Stimulated activated CD4-positive, alpha-beta T cell treated with anti-CD3 and anti-CD28 coated beads, Interleukin-1b, Interleukin-23, amount 100 ng/mL, for 4 hours (primary cell): ENCODE data around the gene TDRD15.
"Not testable (repeated sequence)": the region's sequence is repeated elsewhere in the genome, so short reads cannot be mapped to it uniquely, and the experiment has no call there.

Source experiments
- DNase-seq, 2 donors: peaks; one replicate each; pipeline ENCODE4 v3.0.0-alpha.2; 2020; ENCODE audit warnings: low read depth in 2 of 2

Gene TDRD15

GRCh38 chr2:21146638-21147037 lies 22.9 kb downstream of the TDRD15 start:
- DNase-seq: no peak

GRCh38 chr2:21148718-21149117 lies 24.9 kb downstream of the TDRD15 start:
- DNase-seq: no peak

- DNase-seq: not testable (repeated sequence)
Measured at GRCh38 chr2:21151234-21151633, 27.5 kb downstream of the TDRD15 start.

- DNase-seq: no peak
Measured at GRCh38 chr2:21155365-21156136, 31.8 kb downstream of the TDRD15 start.

- no peak for DNase-seq
Measured at GRCh38 chr2:21161122-21161521, 37.4 kb downstream of the TDRD15 start.

GRCh38 chr2:21161832-21162614 lies 38.3 kb downstream of the TDRD15 start:
- no peak for DNase-seq

GRCh38 chr2:21162615-21162878 lies 38.8 kb downstream of the TDRD15 start:
- no peak for DNase-seq

- no peak for DNase-seq
Measured at GRCh38 chr2:21163213-21163612, 39.4 kb downstream of the TDRD15 start.

GRCh38 chr2:21165350-21165749 lies 41.6 kb downstream of the TDRD15 start:
- no peak for DNase-seq

- DNase-seq: no peak
Measured at GRCh38 chr2:21175895-21176646, 52.3 kb downstream of the TDRD15 start.

- DNase-seq: no peak
Measured at GRCh38 chr2:21181957-21182356, 58.2 kb downstream of the TDRD15 start.

- DNase-seq: no peak
Measured at GRCh38 chr2:21183306-21183705, 59.5 kb downstream of the TDRD15 start.

GRCh38 chr2:21183726-21184125 lies 60.0 kb downstream of the TDRD15 start:
- DNase-seq: no peak

GRCh38 chr2:21191535-21191934 lies 67.8 kb downstream of the TDRD15 start:
- no peak for DNase-seq
